Measurements from ENCODE around the gene VAMP8.
"Not testable (repeated sequence)": the region's sequence is repeated elsewhere in the genome, so short reads cannot be mapped to it uniquely, and the experiment has no call there.

VAMP8 gene

GRCh38 chr2:85598594-85599340, 21.4 kb downstream of the VAMP8 start:
- no peak for DNase-seq (ENCODE audit: low read depth, low spot score)

- DNase-seq (ENCODE audit: low read depth, low spot score): no peak
Measured at GRCh38 chr2:85599468-85600234, 22.3 kb downstream of the VAMP8 start.

GRCh38 chr2:85600235-85600575, 22.8 kb downstream of the VAMP8 start:
- no peak for DNase-seq (ENCODE audit: low read depth, low spot score)

GRCh38 chr2:85600951-85601770, 23.8 kb downstream of the VAMP8 start:
- no peak for DNase-seq (ENCODE audit: low read depth, low spot score)

- DNase-seq (ENCODE audit: low read depth, low spot score): no peak
Measured at GRCh38 chr2:85601771-85602475, 24.5 kb downstream of the VAMP8 start.

GRCh38 chr2:85602476-85603234, 25.3 kb downstream of the VAMP8 start, which contains the start of gene TMEM150A:
TSS of gene TMEM150A (minus strand) at chr2:85602698. CDS start at chr2:85601948, 750 bp downstream.
- DNase-seq (ENCODE audit: low read depth, low spot score): peak; percentile 76

- not testable (repeated sequence) for DNase-seq (ENCODE audit: low read depth, low spot score)
Measured at GRCh38 chr2:85604133-85604444, 26.7 kb downstream of the VAMP8 start.

- no peak for DNase-seq (ENCODE audit: low read depth, low spot score)
Measured at GRCh38 chr2:85604568-85605339, 27.4 kb downstream of the VAMP8 start.

GRCh38 chr2:85605406-85606115, 28.2 kb downstream of the VAMP8 start:
- no peak for DNase-seq (ENCODE audit: low read depth, low spot score)

- no peak for DNase-seq (ENCODE audit: low read depth, low spot score)
Measured at GRCh38 chr2:85606116-85606455, 28.7 kb downstream of the VAMP8 start.

GRCh38 chr2:85607268-85608215, 30.2 kb downstream of the VAMP8 start:
- no peak for DNase-seq (ENCODE audit: low read depth, low spot score)

GRCh38 chr2:85611217-85611704, 33.9 kb downstream of the VAMP8 start:
- no peak for DNase-seq (ENCODE audit: low read depth, low spot score)

- peak; percentile 63 for DNase-seq (ENCODE audit: low read depth, low spot score)
Measured at GRCh38 chr2:85611705-85612587, 34.6 kb downstream of the VAMP8 start, which contains the start of gene C2orf68. TSS of gene C2orf68 (minus strand) at chr2:85612066. CDS start at chr2:85611984, 82 bp downstream.

- DNase-seq (ENCODE audit: low read depth, low spot score): no peak
Measured at GRCh38 chr2:85613717-85614515, 36.5 kb downstream of the VAMP8 start.

GRCh38 chr2:85614757-85615156, 37.4 kb downstream of the VAMP8 start:
- not testable (repeated sequence) for DNase-seq (ENCODE audit: low read depth, low spot score)

- no peak for DNase-seq (ENCODE audit: low read depth, low spot score)
Measured at GRCh38 chr2:85615413-85615728, 38.0 kb downstream of the VAMP8 start.

All from activated naive CD8-positive, alpha-beta T cell treated with anti-CD3 and anti-CD28 coated beads, Interleukin-2, amount 50 U/mL, for 16 hours (primary cell).